Endodermal cell (in vitro differentiated cells): ENCODE data around the gene BNIP3. TPM values are rescaled to one million over a fixed set of nuclear protein-coding genes. Genes with fewer than 3 reads are reported as not detected.
"Not testable (repeated sequence)": the region's sequence is repeated elsewhere in the genome, so short reads cannot be mapped to it uniquely, and the experiment has no call there.

ENCODE experiments used
- DNase-seq: peaks from one replicate; pipeline ENCODE4 v3.0.0-alpha.2; 2017
- H3K27ac ChIP-seq: 2 replicates; pipeline ENCODE4 v1.5.1; 2013; ENCODE audit warnings: mild to moderate bottlenecking, low read depth, low read length, moderate library complexity
- H3K27me3 ChIP-seq: 2 replicates; pipeline ENCODE4 v1.6.1; 2013; ENCODE audit warnings: mild to moderate bottlenecking, low read length, moderate library complexity; ENCODE audit not compliant: insufficient read depth, control insufficient read depth, poor library complexity, severe bottlenecking
- H3K36me3 ChIP-seq: 2 replicates; pipeline ENCODE4 v1.7.0; 2013; ENCODE audit warnings: mild to moderate bottlenecking, low read length, moderate library complexity; ENCODE audit not compliant: control insufficient read depth, insufficient read depth
- H3K4me1 ChIP-seq: one replicate; pipeline ENCODE4 v1.7.0; 2013; ENCODE audit warnings: low read length; ENCODE audit not compliant: control insufficient read depth, insufficient read depth
- H3K4me3 ChIP-seq: 2 replicates; pipeline ENCODE4 v1.5.1; 2013; ENCODE audit warnings: mild to moderate bottlenecking, low read length, moderate library complexity
- H3K9ac ChIP-seq: 2 replicates; pipeline ENCODE4 v1.6.1; 2013; ENCODE audit warnings: mild to moderate bottlenecking, low read length, moderate library complexity; ENCODE audit not compliant: poor library complexity, severe bottlenecking; ENCODE audit errors: extremely low read depth
- H3K9me3 ChIP-seq: 2 replicates; pipeline ENCODE4 v1.6.1; 2013; ENCODE audit warnings: mild to moderate bottlenecking, low read length, moderate library complexity; ENCODE audit not compliant: control insufficient read depth
- H3K27ac Mint-ChIP-seq: 2 replicates; pipeline ENCODE4 v1.8.0; 2020; ENCODE audit warnings: mixed read lengths
- H3K27me3 Mint-ChIP-seq: 2 replicates; pipeline ENCODE4 v1.8.0; 2021; ENCODE audit warnings: mild to moderate bottlenecking, mixed read lengths; ENCODE audit not compliant: insufficient read depth
- H3K36me3 Mint-ChIP-seq: 2 replicates; pipeline ENCODE4 v1.8.0; 2020; ENCODE audit warnings: low read depth, mixed read lengths
- H3K4me1 Mint-ChIP-seq: 2 replicates; pipeline ENCODE4 v1.8.0; 2020; ENCODE audit warnings: mixed read lengths
- H3K4me3 Mint-ChIP-seq: 2 replicates; pipeline ENCODE4 v1.8.0; 2020; ENCODE audit warnings: mild to moderate bottlenecking, moderate library complexity, mixed read lengths
- H3K9me3 Mint-ChIP-seq: 2 replicates; pipeline ENCODE4 v1.8.0; 2020; ENCODE audit warnings: mild to moderate bottlenecking, mixed read lengths
- CTCF ChIP-seq: fragments of 200-600 bp; sonication (generic); conservative IDR thresholded peaks from 2 replicates; pipeline ENCODE4 v1.5.0; 2021; ENCODE audit warnings: antibody characterized with exemption, mild to moderate bottlenecking
- WGBS, 2 experiments: methylation state at CpG; one replicate each; pipeline versions ENCODE4 v1.1.5 to v1.1.7; 2013; ENCODE audit warnings: missing lambda C conversion rate in 2 of 2, mixed read lengths in 1 of 2; ENCODE audit not compliant: insufficient coverage in 1 of 2, insufficient read length in 1 of 2; 5-methylcytosine and 5-hydroxymethylcytosine counted together
- total RNA-seq, 2 donors: library from RNA; stranded (reverse); fragmentation: NEBNext Ultra II Directional in 1 of 2; extraction: Animal tissue kit (Norgen Biotek cat#: 25700) in 1 of 2; gene quantifications; 2 replicates in 1 of 2; 3 replicates in 1 of 2; pipeline ENCODE4 v1.2.1, GENCODE V29; 2021

BNIP3 gene
- total RNA-seq, 2 donors from 2014 or later = 93.5 to 108 TPM

GRCh38 chr10:131993275-131993674 lies 11.6 kb upstream of the BNIP3 start:
- Histone ChIP-seq H3K9ac (no peak overlapping the region), H3K27me3 (no peaks in the 10 kb centered on the region), H3K4me3 (no peak overlapping the region), H3K27ac (no peak overlapping the region), H3K9me3 (peaks cover 3% of the 10 kb centered on the region), H3K4me1 (peaks cover 18% of the 10 kb centered on the region), H3K36me3 (no peaks in the 10 kb centered on the region)
- H3K4me3 Mint-ChIP-seq = no peak overlapping the region
- no peak for TF ChIP-seq CTCF
- peaks cover 3% of the 10 kb centered on the region for H3K9me3 Mint-ChIP-seq
- no peaks in the 10 kb centered on the region for H3K36me3 Mint-ChIP-seq
- peaks cover 32% of the 10 kb centered on the region for H3K4me1 Mint-ChIP-seq
- no peak for DNase-seq
- 95% methylated on average over 11 to 14 of the region's 14 CpGs for WGBS, 2 experiments
- no peak overlapping the region for H3K27ac Mint-ChIP-seq
- H3K27me3 Mint-ChIP-seq = no peaks in the 10 kb centered on the region

- Histone ChIP-seq H3K27ac (no peak overlapping the region), H3K9ac (no peak overlapping the region), H3K4me3 (no peak overlapping the region), H3K9me3 (peaks cover 12% of the 10 kb centered on the region), H3K36me3 (no peaks in the 10 kb centered on the region), H3K4me1 (peaks cover 3% of the 10 kb centered on the region), H3K27me3 (no peaks in the 10 kb centered on the region)
- Mint-ChIP-seq H3K36me3 (peaks cover 5% of the 10 kb centered on the region), H3K27ac (no peak overlapping the region), H3K4me3 (no peak overlapping the region), H3K9me3 (peaks cover 15% of the 10 kb centered on the region), H3K4me1 (peaks cover 16% of the 10 kb centered on the region), H3K27me3 (peaks cover 1% of the 10 kb centered on the region)
- DNase-seq = no peak
- TF ChIP-seq CTCF = no peak
- 95 to 100% methylated on average over 1 to 3 of the region's 3 CpGs for WGBS, 2 experiments
Measured at GRCh38 chr10:131991726-131992125, 10.0 kb upstream of the BNIP3 start.

- H3K4me1 ChIP-seq, H3K4me1 Mint-ChIP-seq, H3K27ac Mint-ChIP-seq, H3K4me3 Mint-ChIP-seq, H3K9ac ChIP-seq, H3K27ac ChIP-seq, H3K4me3 ChIP-seq, H3K27me3 ChIP-seq, H3K36me3 ChIP-seq, DNase-seq: not testable (repeated sequence)
- peaks cover 43% of the 10 kb centered on the region for H3K9me3 Mint-ChIP-seq
- H3K36me3 Mint-ChIP-seq = peaks cover 12% of the 10 kb centered on the region
- H3K27me3 Mint-ChIP-seq = peaks cover 23% of the 10 kb centered on the region
- WGBS, 2 experiments = 94% methylated on average over 2 of the region's 3 CpGs; no CpG with 5 or more reads in 1 of the 2 experiments
- peaks cover 31% of the 10 kb centered on the region for H3K9me3 ChIP-seq
Measured at GRCh38 chr10:131987786-131988185, 6.1 kb upstream of the BNIP3 start.

GRCh38 chr10:131987301-131987700 lies 5.6 kb upstream of the BNIP3 start:
- H3K36me3 Mint-ChIP-seq = peaks cover 12% of the 10 kb centered on the region
- 80 to 93% methylated on average over 1 to 4 of the region's 5 CpGs for WGBS, 2 experiments
- H3K36me3 ChIP-seq, H3K9ac ChIP-seq, H3K27ac Mint-ChIP-seq, H3K4me3 ChIP-seq, H3K27me3 ChIP-seq, DNase-seq, H3K27ac ChIP-seq, H3K4me1 Mint-ChIP-seq, H3K4me1 ChIP-seq, H3K4me3 Mint-ChIP-seq: not testable (repeated sequence)
- H3K27me3 Mint-ChIP-seq = peaks cover 24% of the 10 kb centered on the region
- peaks cover 31% of the 10 kb centered on the region for H3K9me3 ChIP-seq
- peaks cover 44% of the 10 kb centered on the region for H3K9me3 Mint-ChIP-seq
